Adrenal gland (tissue), 5 donors: ENCODE data around the gene FBLIM1.

Source experiments
- CTCF ChIP-seq, 6 experiments: fragments of 450-650 bp in 4 of 6; fragments of 200-600 bp in 2 of 6; sonication (generic) in 1 of 6; IDR thresholded peaks; 1 replicate in 5 of 6; 2 replicates in 1 of 6; pipeline versions ENCODE4 v1.5.1 to v1.8.0; 2016 to 2021; ENCODE audit warnings: antibody characterized with exemption in 6 of 6, mild to moderate bottlenecking in 2 of 6, moderate library complexity in 1 of 6
- POLR2A ChIP-seq, 2 donors: fragments of 450-650 bp; IDR thresholded peaks; one replicate each; pipeline ENCODE4 v1.6.1; 2017; ENCODE audit warnings: antibody characterized with exemption in 2 of 2, mild to moderate bottlenecking in 2 of 2, moderate library complexity in 1 of 2
- donor health status: DM: no; HTN: no; CAD: no.

GRCh38 chr1:15808955-15809354, 50.4 kb downstream of the FBLIM1 start:
- TF ChIP-seq POLR2A (IDR thresholded peaks at IDR 0.05) (no peak), CTCF (IDR thresholded peaks at IDR 0.05) (no peak)
